ENCODE measurements around the gene NEU1. TPM values are rescaled to one million over a fixed set of nuclear protein-coding genes. Genes with fewer than 3 reads are reported as not detected.
"Not testable (repeated sequence)": the region's sequence is repeated elsewhere in the genome, so short reads cannot be mapped to it uniquely, and the experiment has no call there.

NEU1 gene
- polyA plus RNA-seq, 5 donors, result 22.3 to 31.1 (median 29.1) TPM

GRCh38 chr6:31822036-31822821 lies 40.4 kb downstream of the NEU1 start:
- DNase-seq, result peak; percentile 71 to 72

- DNase-seq, result peak; percentile 61 to 68
Observed at GRCh38 chr6:31821301-31822035, 41.2 kb downstream of the NEU1 start.

GRCh38 chr6:31820399-31820798 lies 42.2 kb downstream of the NEU1 start:
- DNase-seq, result not testable (repeated sequence)

GRCh38 chr6:31819871-31820299 lies 42.7 kb downstream of the NEU1 start:
- DNase-seq, result no peak

- not testable (repeated sequence) for DNase-seq
Observed at GRCh38 chr6:31817929-31818511, 44.6 kb downstream of the NEU1 start.

- DNase-seq, result not testable (repeated sequence)
Observed at GRCh38 chr6:31817133-31817928, 45.3 kb downstream of the NEU1 start.

- peak; percentile 95 to 97 for DNase-seq
Observed at GRCh38 chr6:31815025-31815838, 47.4 kb downstream of the NEU1 start, which contains the start of the genes HSPA1A and HSPA1L. Gene HSPA1A (plus strand): TSS chr6:31815543. CDS start chr6:31815757, 214 bp downstream. Gene HSPA1L (minus strand): TSS chr6:31815283. CDS start chr6:31811972, 3,311 bp downstream.

GRCh38 chr6:31814677-31815024 lies 48.0 kb downstream of the NEU1 start:
- peak; percentile 96 for DNase-seq

GRCh38 chr6:31813465-31813849 lies 49.2 kb downstream of the NEU1 start:
- no peak for DNase-seq

GRCh38 chr6:31811645-31812044 lies 51.0 kb downstream of the NEU1 start:
- DNase-seq, result no peak

GRCh38 chr6:31808599-31808998 lies 54.0 kb downstream of the NEU1 start:
- DNase-seq, result not testable (repeated sequence)

Other genes with a start within 250 kb of the NEU1 start
- gene AIF1, start 247.6 kb downstream of the NEU1 start, polyA plus RNA-seq (ENCODE audit: insufficient read depth in 1 of 5, insufficient read length in 5 of 5, low replicate concordance in 1 of 5), result 10 to 100 TPM; 18.6 to 25.9 (median 21.7) TPM
- gene PRRC2A, start 242.1 kb downstream of the NEU1 start, polyA plus RNA-seq (ENCODE audit: insufficient read depth in 1 of 5, insufficient read length in 5 of 5, low replicate concordance in 1 of 5), result 100 to 1,000 TPM; 128 to 193 (median 141) TPM
- gene BAG6, start 210.2 kb downstream of the NEU1 start, polyA plus RNA-seq (ENCODE audit: insufficient read depth in 1 of 5, insufficient read length in 5 of 5, low replicate concordance in 1 of 5), result 100 to 1,000 TPM; 171 to 262 (median 214) TPM
- 10 to 100 TPM in 1 of 5 donors, 1 to 10 TPM in 4; 4.5 to 12.0 (median 6.3) TPM for gene APOM, start 206.9 kb downstream of the NEU1 start, polyA plus RNA-seq (ENCODE audit: insufficient read depth in 1 of 5, insufficient read length in 5 of 5, low replicate concordance in 1 of 5)
- gene C6orf47, start 202.0 kb downstream of the NEU1 start, polyA plus RNA-seq (ENCODE audit: insufficient read depth in 1 of 5, insufficient read length in 5 of 5, low replicate concordance in 1 of 5), result 10 to 100 TPM; 15.3 to 19.6 (median 16.6) TPM
- gene GPANK1, start 197.8 kb downstream of the NEU1 start, polyA plus RNA-seq (ENCODE audit: insufficient read depth in 1 of 5, insufficient read length in 5 of 5, low replicate concordance in 1 of 5), result 10 to 100 TPM; 17.9 to 23.6 (median 21.5) TPM
- 100 to 1,000 TPM; 172 to 193 (median 189) TPM for gene CSNK2B, start 196.7 kb downstream of the NEU1 start, polyA plus RNA-seq (ENCODE audit: insufficient read depth in 1 of 5, insufficient read length in 5 of 5, low replicate concordance in 1 of 5)
- 10 to 100 TPM; 24.1 to 40.6 (median 31.2) TPM for gene LY6G5B, start 192.8 kb downstream of the NEU1 start, polyA plus RNA-seq (ENCODE audit: insufficient read depth in 1 of 5, insufficient read length in 5 of 5, low replicate concordance in 1 of 5)
- 1 to 10 TPM; 2.7 to 5.0 (median 4.4) TPM for gene LY6G5C, start 181.8 kb downstream of the NEU1 start, polyA plus RNA-seq (ENCODE audit: insufficient read depth in 1 of 5, insufficient read length in 5 of 5, low replicate concordance in 1 of 5)
- 10 to 100 TPM; 48.7 to 64.2 (median 59.9) TPM for gene ABHD16A, start 159.5 kb downstream of the NEU1 start, polyA plus RNA-seq (ENCODE audit: insufficient read depth in 1 of 5, insufficient read length in 5 of 5, low replicate concordance in 1 of 5)
- 1 to 10 TPM in 3 of 5 donors, under 1 TPM in 1, not detected in 1; 0.88 to 1.5 (median 1.2) TPM for gene LY6G6F, start 156.0 kb downstream of the NEU1 start, polyA plus RNA-seq (ENCODE audit: insufficient read depth in 1 of 5, insufficient read length in 5 of 5, low replicate concordance in 1 of 5)
- under 1 TPM in 3 of 5 donors, not detected in 2; 0.48 to 0.88 (median 0.80) TPM for gene LY6G6D, start 147.5 kb downstream of the NEU1 start, polyA plus RNA-seq (ENCODE audit: insufficient read depth in 1 of 5, insufficient read length in 5 of 5, low replicate concordance in 1 of 5)
- under 1 TPM; 0.39 to 0.93 (median 0.65) TPM for gene LY6G6C, start 141.1 kb downstream of the NEU1 start, polyA plus RNA-seq (ENCODE audit: insufficient read depth in 1 of 5, insufficient read length in 5 of 5, low replicate concordance in 1 of 5)
- gene MPIG6B, start 139.4 kb downstream of the NEU1 start, polyA plus RNA-seq (ENCODE audit: insufficient read depth in 1 of 5, insufficient read length in 5 of 5, low replicate concordance in 1 of 5), result 1 to 10 TPM; 2.4 to 3.8 (median 3.0) TPM
- gene DDAH2, start 133.5 kb downstream of the NEU1 start, polyA plus RNA-seq (ENCODE audit: insufficient read depth in 1 of 5, insufficient read length in 5 of 5, low replicate concordance in 1 of 5), result 100 to 1,000 TPM; 137 to 213 (median 159) TPM
- 100 to 1,000 TPM; 265 to 287 (median 272) TPM for gene CLIC1, start 126.3 kb downstream of the NEU1 start, polyA plus RNA-seq (ENCODE audit: insufficient read depth in 1 of 5, insufficient read length in 5 of 5, low replicate concordance in 1 of 5)
- 10 to 100 TPM; 27.3 to 45.6 (median 29.6) TPM for gene MSH5, start 122.8 kb downstream of the NEU1 start, polyA plus RNA-seq (ENCODE audit: insufficient read depth in 1 of 5, insufficient read length in 5 of 5, low replicate concordance in 1 of 5)
- gene SAPCD1, start 100.2 kb downstream of the NEU1 start, polyA plus RNA-seq (ENCODE audit: insufficient read depth in 1 of 5, insufficient read length in 5 of 5, low replicate concordance in 1 of 5), result 10 to 100 TPM in 1 of 5 donors, 1 to 10 TPM in 4; 6.6 to 12.2 (median 8.2) TPM
- gene VWA7, start 85.5 kb downstream of the NEU1 start, polyA plus RNA-seq (ENCODE audit: insufficient read depth in 1 of 5, insufficient read length in 5 of 5, low replicate concordance in 1 of 5), result 1 to 10 TPM; 1.6 to 3.7 (median 2.0) TPM
- 10 to 100 TPM; 32.5 to 52.1 (median 38.9) TPM for gene VARS1, start 67.1 kb downstream of the NEU1 start, polyA plus RNA-seq (ENCODE audit: insufficient read depth in 1 of 5, insufficient read length in 5 of 5, low replicate concordance in 1 of 5)
- gene LSM2, start 55.9 kb downstream of the NEU1 start, polyA plus RNA-seq (ENCODE audit: insufficient read depth in 1 of 5, insufficient read length in 5 of 5, low replicate concordance in 1 of 5), result 10 to 100 TPM; 78.9 to 89.9 (median 81.8) TPM
- gene HSPA1L, start 47.5 kb downstream of the NEU1 start, polyA plus RNA-seq (ENCODE audit: insufficient read depth in 1 of 5, insufficient read length in 5 of 5, low replicate concordance in 1 of 5), result 1 to 10 TPM; 2.9 to 4.6 (median 3.5) TPM
- 100 to 1,000 TPM in 2 of 5 donors, 10 to 100 TPM in 3; 56.8 to 137 (median 68.3) TPM for gene HSPA1A, start 47.3 kb downstream of the NEU1 start, polyA plus RNA-seq (ENCODE audit: insufficient read depth in 1 of 5, insufficient read length in 5 of 5, low replicate concordance in 1 of 5)
- 100 to 1,000 TPM in 2 of 5 donors, 10 to 100 TPM in 3; 63.8 to 137 (median 79.9) TPM for gene HSPA1B, start 35.1 kb downstream of the NEU1 start, polyA plus RNA-seq (ENCODE audit: insufficient read depth in 1 of 5, insufficient read length in 5 of 5, low replicate concordance in 1 of 5)
- gene SLC44A4, start 16.2 kb upstream of the NEU1 start, polyA plus RNA-seq (ENCODE audit: insufficient read depth in 1 of 5, insufficient read length in 5 of 5, low replicate concordance in 1 of 5), result 10 to 100 TPM; 10.2 to 24.4 (median 19.1) TPM
- gene EHMT2, start 34.9 kb upstream of the NEU1 start, polyA plus RNA-seq (ENCODE audit: insufficient read depth in 1 of 5, insufficient read length in 5 of 5, low replicate concordance in 1 of 5), result 10 to 100 TPM; 59.7 to 83.8 (median 74.1) TPM
- 10 to 100 TPM; 17.0 to 24.5 (median 21.3) TPM for gene ZBTB12, start 39.3 kb upstream of the NEU1 start, polyA plus RNA-seq (ENCODE audit: insufficient read depth in 1 of 5, insufficient read length in 5 of 5, low replicate concordance in 1 of 5)
- 1 to 10 TPM; 3.6 to 7.4 (median 6.0) TPM for gene C2, start 64.9 kb upstream of the NEU1 start, polyA plus RNA-seq (ENCODE audit: insufficient read depth in 1 of 5, insufficient read length in 5 of 5, low replicate concordance in 1 of 5)
- 1 to 10 TPM; 2.1 to 8.6 (median 4.3) TPM for gene CFB, start 83.3 kb upstream of the NEU1 start, polyA plus RNA-seq (ENCODE audit: insufficient read depth in 1 of 5, insufficient read length in 5 of 5, low replicate concordance in 1 of 5)
- 10 to 100 TPM; 76.5 to 93.4 (median 81.9) TPM for gene NELFE, start 96.2 kb upstream of the NEU1 start, polyA plus RNA-seq (ENCODE audit: insufficient read depth in 1 of 5, insufficient read length in 5 of 5, low replicate concordance in 1 of 5)
- gene SKIC2, start 96.4 kb upstream of the NEU1 start, polyA plus RNA-seq (ENCODE audit: insufficient read depth in 1 of 5, insufficient read length in 5 of 5, low replicate concordance in 1 of 5), result 10 to 100 TPM; 32.1 to 43.2 (median 41.7) TPM
- 10 to 100 TPM; 22.7 to 31.8 (median 27.5) TPM for gene DXO, start 109.3 kb upstream of the NEU1 start, polyA plus RNA-seq (ENCODE audit: insufficient read depth in 1 of 5, insufficient read length in 5 of 5, low replicate concordance in 1 of 5)
- gene C4A, start 119.2 kb upstream of the NEU1 start, polyA plus RNA-seq (ENCODE audit: insufficient read depth in 1 of 5, insufficient read length in 5 of 5, low replicate concordance in 1 of 5), result 10 to 100 TPM in 1 of 5 donors, 1 to 10 TPM in 4; 4.6 to 17.8 (median 7.6) TPM
- 10 to 100 TPM in 2 of 5 donors, 1 to 10 TPM in 3; 6.0 to 20.5 (median 8.7) TPM for gene C4B, start 152.0 kb upstream of the NEU1 start, polyA plus RNA-seq (ENCODE audit: insufficient read depth in 1 of 5, insufficient read length in 5 of 5, low replicate concordance in 1 of 5)
- gene CYP21A2, start 175.6 kb upstream of the NEU1 start, polyA plus RNA-seq (ENCODE audit: insufficient read depth in 1 of 5, insufficient read length in 5 of 5, low replicate concordance in 1 of 5), result 1 to 10 TPM in 1 of 5 donors, under 1 TPM in 4; 0.26 to 1.2 (median 0.87) TPM
- gene TNXB, start 246.5 kb upstream of the NEU1 start, polyA plus RNA-seq (ENCODE audit: insufficient read depth in 1 of 5, insufficient read length in 5 of 5, low replicate concordance in 1 of 5), result 10 to 100 TPM in 4 of 5 donors, 1 to 10 TPM in 1; 9.0 to 24.8 (median 11.6) TPM